Measurements from ENCODE around the gene INSM1.

The INSM1 gene

GRCh38 chr20:20406306-20406705 lies 38.4 kb downstream of the INSM1 start:
- H4K20me1 ChIP-seq (ENCODE audit: insufficient read depth, low read length, poor library complexity, severe bottlenecking) = no peaks in the 10 kb centered on the region
- H3K4me1 ChIP-seq (ENCODE audit: insufficient read depth, low read length, poor library complexity, severe bottlenecking) = no peaks in the 10 kb centered on the region
- TF ChIP-seq EZH2phosphoT487 (IDR thresholded peaks at IDR 0.05; ENCODE audit: borderline replicate concordance) = no peak
- TF ChIP-seq CTCF (conservative IDR thresholded peaks at IDR 0.05; ENCODE audit: low read length) = no peak
- H3K9me2 ChIP-seq (replicated peaks; ENCODE audit: low read depth, low read length) = no peaks in the 10 kb centered on the region
- no peaks in the 10 kb centered on the region for H3K79me2 ChIP-seq (ENCODE audit: insufficient read depth, low read length)
- no peak overlapping the region for H3K4me2 ChIP-seq (ENCODE audit: low read depth, low read length, poor library complexity, severe bottlenecking)
- no peak overlapping the region for H3K4me3 ChIP-seq (ENCODE audit: low read length, poor library complexity, severe bottlenecking)
- H2AFZ ChIP-seq (ENCODE audit: low read length) = no peak overlapping the region
- H3K27me3 ChIP-seq (ENCODE audit: insufficient read depth, low read length, poor library complexity, severe bottlenecking) = no peaks in the 10 kb centered on the region
- H3K36me3 ChIP-seq (ENCODE audit: insufficient read depth, low read length) = no peaks in the 10 kb centered on the region
- H3K9ac ChIP-seq (ENCODE audit: low read depth, low read length, poor library complexity, severe bottlenecking) = no peak overlapping the region
- no peaks in the 10 kb centered on the region for H3F3A ChIP-seq (ENCODE audit: low read depth)
- no peaks in the 10 kb centered on the region for H3K9me3 ChIP-seq (ENCODE audit: insufficient read depth, low read depth, low read length)

GRCh38 chr20:20407891-20408805 lies 40.2 kb downstream of the INSM1 start:
- Histone ChIP-seq H3F3A (ENCODE audit: low read depth) (no peaks in the 10 kb centered on the region), H2AFZ (ENCODE audit: low read length) (no peak overlapping the region), H3K9ac (ENCODE audit: low read depth, low read length, poor library complexity, severe bottlenecking) (no peak overlapping the region), H3K9me2 (replicated peaks; ENCODE audit: low read depth, low read length) (no peaks in the 10 kb centered on the region), H3K36me3 (ENCODE audit: insufficient read depth, low read length) (no peaks in the 10 kb centered on the region), H3K4me2 (ENCODE audit: low read depth, low read length, poor library complexity, severe bottlenecking) (no peak overlapping the region), H4K20me1 (ENCODE audit: insufficient read depth, low read length, poor library complexity, severe bottlenecking) (no peaks in the 10 kb centered on the region), H3K27me3 (ENCODE audit: insufficient read depth, low read length, poor library complexity, severe bottlenecking) (no peaks in the 10 kb centered on the region), H3K79me2 (ENCODE audit: insufficient read depth, low read length) (no peaks in the 10 kb centered on the region), H3K9me3 (ENCODE audit: insufficient read depth, low read depth, low read length) (no peaks in the 10 kb centered on the region), H3K4me3 (ENCODE audit: low read length, poor library complexity, severe bottlenecking) (no peak overlapping the region), H3K4me1 (ENCODE audit: insufficient read depth, low read length, poor library complexity, severe bottlenecking) (no peaks in the 10 kb centered on the region)
- TF ChIP-seq EZH2phosphoT487 (IDR thresholded peaks at IDR 0.05; ENCODE audit: borderline replicate concordance) (no peak), CTCF (conservative IDR thresholded peaks at IDR 0.05; ENCODE audit: low read length) (peak; percentile 47)

GRCh38 chr20:20409331-20409730 lies 41.4 kb downstream of the INSM1 start:
- Histone ChIP-seq H2AFZ (ENCODE audit: low read length) (no peak overlapping the region), H3K4me3 (ENCODE audit: low read length, poor library complexity, severe bottlenecking) (no peak overlapping the region), H3K4me1 (ENCODE audit: insufficient read depth, low read length, poor library complexity, severe bottlenecking) (no peaks in the 10 kb centered on the region), H3K79me2 (ENCODE audit: insufficient read depth, low read length) (no peaks in the 10 kb centered on the region), H3K27me3 (ENCODE audit: insufficient read depth, low read length, poor library complexity, severe bottlenecking) (no peaks in the 10 kb centered on the region), H3K9ac (ENCODE audit: low read depth, low read length, poor library complexity, severe bottlenecking) (no peak overlapping the region), H4K20me1 (ENCODE audit: insufficient read depth, low read length, poor library complexity, severe bottlenecking) (no peaks in the 10 kb centered on the region), H3F3A (ENCODE audit: low read depth) (no peaks in the 10 kb centered on the region), H3K9me2 (replicated peaks; ENCODE audit: low read depth, low read length) (no peaks in the 10 kb centered on the region), H3K9me3 (ENCODE audit: insufficient read depth, low read depth, low read length) (no peaks in the 10 kb centered on the region), H3K36me3 (ENCODE audit: insufficient read depth, low read length) (no peaks in the 10 kb centered on the region), H3K4me2 (ENCODE audit: low read depth, low read length, poor library complexity, severe bottlenecking) (no peak overlapping the region)
- TF ChIP-seq EZH2phosphoT487 (IDR thresholded peaks at IDR 0.05; ENCODE audit: borderline replicate concordance) (no peak), CTCF (conservative IDR thresholded peaks at IDR 0.05; ENCODE audit: low read length) (no peak)

Data from Loucy (cell line).